GM18502 (cell line): ENCODE data around the gene ATN1.
A peak's percentile ranks its signal among the peaks of the same experiment; 100 is the strongest.

ENCODE experiments used
- ATAC-seq: cut with Tn5 transposase; IDR thresholded peaks from one replicate; pipeline ENCODE4 v1.9.1; 2021; ENCODE audit warnings: mild to moderate bottlenecking; ENCODE audit not compliant: unreplicated experiment, poor library complexity

Gene ATN1

DNA sequence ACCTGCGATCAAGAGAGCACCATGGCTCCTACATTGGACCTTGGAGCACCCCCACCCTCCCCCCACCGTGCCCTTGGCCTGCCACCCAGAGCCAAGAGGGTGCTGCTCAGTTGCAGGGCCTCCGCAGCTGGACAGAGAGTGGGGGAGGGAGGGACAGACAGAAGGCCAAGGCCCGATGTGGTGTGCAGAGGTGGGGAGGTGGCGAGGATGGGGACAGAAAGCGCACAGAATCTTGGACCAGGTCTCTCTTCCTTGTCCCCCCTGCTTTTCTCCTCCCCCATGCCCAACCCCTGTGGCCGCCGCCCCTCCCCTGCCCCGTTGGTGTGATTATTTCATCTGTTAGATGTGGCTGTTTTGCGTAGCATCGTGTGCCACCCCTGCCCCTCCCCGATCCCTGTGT is 14.0 kb downstream of the ATN1 start:
- no peak for ATAC-seq

DNA sequence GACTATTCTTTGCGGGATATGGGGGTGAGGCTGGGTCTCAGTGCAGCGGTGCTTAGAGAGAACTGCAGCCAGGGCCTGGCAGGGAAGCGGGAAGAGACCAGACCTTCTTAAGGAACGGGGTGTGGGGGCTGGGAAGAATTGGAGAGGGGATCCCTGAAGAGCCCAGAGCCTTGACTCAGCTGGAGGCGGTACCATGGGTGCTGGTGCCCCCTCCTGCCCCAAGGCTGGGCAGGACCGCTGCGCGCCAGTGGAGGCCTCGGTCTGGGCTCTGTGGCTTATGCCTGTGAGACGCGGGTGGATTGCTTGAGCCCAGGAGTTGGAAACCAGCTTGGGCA is 14.5 kb downstream of the ATN1 start:
- ATAC-seq, result no peak

DNA sequence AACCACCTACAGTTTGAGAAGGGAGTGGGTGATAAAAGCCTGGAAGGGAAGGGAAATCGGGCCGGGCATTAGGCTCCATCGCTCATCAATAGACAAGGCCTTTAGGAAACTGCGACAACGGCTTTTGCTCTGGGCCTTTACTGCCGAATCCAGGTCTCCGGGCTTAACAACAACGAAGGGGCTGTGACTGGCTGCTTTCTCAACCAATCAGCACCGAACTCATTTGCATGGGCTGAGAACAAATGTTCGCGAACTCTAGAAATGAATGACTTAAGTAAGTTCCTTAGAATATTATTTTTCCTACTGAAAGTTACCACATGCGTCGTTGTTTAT is 15.6 kb downstream of the ATN1 start:
- peak; percentile 32 for ATAC-seq

DNA sequence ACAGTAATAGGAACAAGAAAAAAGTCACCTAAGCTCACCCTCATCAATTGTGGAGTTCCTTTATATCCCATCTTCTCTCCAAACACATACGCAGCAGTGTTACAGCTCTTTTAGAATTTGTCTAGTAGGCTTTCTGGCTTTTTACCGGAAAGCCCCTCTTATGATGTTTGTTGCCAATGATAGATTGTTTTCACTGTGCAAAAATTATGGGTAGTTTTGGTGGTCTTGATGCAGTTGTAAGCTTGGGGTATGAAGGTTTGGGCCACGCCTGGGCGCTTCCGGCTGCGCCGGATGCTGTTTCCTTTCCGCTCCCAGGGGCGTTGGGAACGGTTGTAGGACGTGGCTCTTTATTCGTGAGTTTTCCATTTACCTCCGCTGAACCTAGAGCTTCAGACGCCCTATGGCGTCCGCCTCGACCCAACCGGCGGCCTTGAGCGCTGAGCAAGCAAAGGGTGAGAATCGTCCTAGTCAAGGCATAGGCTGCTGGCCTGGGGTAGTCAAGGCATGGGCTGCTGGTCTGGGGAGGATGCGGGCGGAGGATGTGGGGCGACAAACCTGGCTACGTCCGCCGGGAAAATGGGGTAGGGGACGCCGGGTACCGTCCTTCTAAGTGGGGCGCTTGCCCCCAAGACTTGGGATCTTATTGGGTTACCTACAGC is 16.1 kb downstream of the ATN1 start, which contains the start of the genes C12orf57 and RNU7-1:
C12orf57 (plus strand) TSS at position 301 of the 659 bp plus-strand sequence; CDS start at position 401, 100 bp downstream.
RNU7-1 (plus strand) TSS at position 95 of the 659 bp plus-strand sequence.
- peak; percentile 40 for ATAC-seq

DNA sequence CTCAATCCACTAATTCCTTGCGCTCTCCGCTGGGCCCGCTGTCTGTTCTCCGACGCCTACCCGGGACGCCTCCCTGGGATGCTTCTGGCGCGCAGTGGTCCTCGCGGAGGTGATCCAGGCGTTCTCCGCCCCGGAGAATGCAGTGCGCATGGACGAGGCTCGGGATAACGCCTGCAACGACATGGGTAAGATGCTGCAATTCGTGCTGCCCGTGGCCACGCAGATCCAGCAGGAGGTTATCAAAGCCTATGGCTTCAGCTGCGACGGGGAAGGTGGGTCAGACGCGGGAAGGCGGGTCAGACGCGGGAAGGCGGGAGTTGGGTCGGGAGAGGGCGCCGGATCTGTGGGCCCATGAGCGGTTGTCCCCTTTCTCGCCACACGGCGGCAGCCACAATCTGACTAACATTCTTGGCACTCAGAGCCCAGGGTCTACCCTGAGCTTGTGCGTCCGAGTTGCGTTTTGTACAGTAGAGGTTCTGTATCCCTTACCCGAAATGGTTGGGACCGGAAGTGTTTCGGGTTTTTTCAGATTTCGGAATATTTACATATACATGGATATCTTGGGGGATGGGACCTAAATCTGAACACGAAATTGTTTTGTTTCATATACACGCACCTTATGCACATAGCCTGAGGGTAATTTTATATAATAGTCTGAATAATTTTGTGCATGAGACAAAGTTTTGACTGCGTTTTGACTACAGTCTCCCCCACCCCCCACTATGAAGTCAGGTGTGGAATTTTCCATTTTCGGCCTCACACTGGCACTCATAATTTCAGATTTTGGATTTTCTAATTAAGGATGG is 16.8 kb downstream of the ATN1 start:
- peak; percentile 38 for ATAC-seq

DNA sequence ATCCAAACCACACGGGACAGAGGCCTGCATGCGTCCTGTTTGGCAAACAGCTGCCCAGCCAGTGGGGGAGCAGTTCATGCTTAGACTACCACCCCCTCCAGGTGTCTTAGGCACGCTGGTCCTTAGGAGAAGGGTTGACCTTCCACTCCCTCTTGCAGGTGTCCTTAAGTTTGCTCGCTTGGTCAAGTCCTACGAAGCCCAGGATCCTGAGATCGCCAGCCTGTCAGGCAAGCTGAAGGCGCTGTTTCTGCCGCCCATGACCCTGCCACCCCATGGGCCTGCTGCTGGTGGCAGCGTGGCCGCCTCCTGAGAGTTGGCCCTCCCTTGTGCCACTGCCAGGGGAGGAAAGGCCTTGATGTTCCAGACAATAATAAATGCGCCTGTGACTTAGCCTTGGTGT is 17.9 kb downstream of the ATN1 start:
- ATAC-seq, result no peak

DNA sequence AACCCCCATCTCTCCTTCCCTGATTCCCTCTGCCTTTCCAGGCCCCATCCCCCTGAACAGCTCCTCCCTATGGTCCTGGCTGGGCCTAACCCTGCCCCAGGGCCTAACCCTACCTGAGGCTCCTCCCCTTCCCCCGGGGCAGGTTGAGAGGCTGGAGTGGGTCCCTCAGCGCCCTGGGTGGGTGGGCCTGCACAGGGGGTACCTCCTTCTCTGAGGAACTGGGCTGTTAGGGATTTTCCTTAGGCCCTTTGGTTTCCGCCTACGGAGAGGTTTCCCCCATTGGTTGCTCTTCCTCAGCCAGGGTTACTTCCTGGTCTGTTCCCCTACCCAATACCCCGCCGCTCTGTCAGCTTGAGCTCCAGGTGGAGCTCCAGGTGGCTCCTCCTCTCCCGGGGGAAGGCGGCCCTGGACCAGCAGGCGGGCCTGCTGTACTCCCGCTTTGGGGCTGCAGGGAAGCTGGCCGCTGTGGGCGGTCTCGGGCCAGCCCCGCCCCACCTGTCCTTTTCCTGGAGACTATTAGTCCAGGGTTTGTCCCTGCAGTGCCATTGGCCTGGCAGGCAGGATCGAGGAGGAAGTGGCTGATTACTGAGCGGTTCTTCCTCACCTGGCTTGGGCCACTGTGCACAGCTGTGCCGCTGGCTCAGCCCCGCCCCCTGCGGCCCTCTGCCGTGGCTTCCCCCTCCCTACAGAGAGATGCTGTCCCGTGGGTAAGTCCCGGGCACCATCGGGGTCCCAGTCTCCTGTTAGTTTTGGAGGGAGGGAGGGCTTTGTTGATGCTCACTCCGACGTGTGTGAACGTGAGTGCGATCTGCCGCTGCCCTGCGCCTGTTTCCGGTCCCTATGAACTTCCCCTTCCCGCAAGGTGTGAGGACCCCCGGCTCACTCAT is 18.5 kb downstream of the ATN1 start:
- peak; percentile 25 for ATAC-seq

DNA sequence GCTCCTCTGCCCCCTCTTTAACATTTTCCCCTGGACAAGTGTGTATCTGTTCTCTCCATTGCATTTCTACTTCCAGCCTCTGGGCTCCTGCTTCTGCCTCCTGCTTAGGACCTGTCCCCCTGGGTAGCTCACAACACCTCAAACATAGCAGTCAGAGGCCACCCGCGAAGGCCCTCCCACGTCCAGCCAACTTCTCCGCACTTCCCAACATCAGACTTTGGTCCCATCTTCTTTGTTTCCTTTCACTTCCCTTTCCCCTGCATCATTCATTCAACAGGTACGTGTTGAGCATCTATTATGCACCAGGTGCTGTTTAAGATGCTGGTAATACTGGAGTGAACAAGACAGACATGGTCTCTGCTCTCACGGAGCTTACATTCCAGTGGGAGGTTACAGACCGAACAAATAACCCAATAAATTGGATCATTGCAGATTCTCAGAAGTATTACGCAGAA is 19.2 kb downstream of the ATN1 start:
- ATAC-seq, result no peak

DNA sequence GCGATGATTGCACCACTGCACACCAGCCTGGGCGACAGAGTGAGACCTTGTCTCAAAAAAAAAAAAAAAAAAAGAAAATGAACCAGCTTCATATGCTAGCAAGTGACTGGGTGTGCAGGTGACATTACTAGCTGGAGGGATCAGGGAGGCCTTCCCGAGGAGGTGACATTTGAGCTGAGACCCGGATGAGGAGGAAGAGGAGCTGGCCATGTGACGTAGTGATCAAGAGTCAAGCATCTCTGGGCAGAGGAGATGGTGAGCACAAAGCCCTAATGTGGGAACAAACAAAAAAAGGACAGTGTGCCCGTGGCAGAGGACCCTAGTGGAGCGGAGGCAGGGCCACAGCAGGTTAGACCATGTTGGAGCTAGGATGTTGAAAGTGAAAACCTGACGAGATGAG is 19.9 kb downstream of the ATN1 start:
- ATAC-seq, result no peak

DNA sequence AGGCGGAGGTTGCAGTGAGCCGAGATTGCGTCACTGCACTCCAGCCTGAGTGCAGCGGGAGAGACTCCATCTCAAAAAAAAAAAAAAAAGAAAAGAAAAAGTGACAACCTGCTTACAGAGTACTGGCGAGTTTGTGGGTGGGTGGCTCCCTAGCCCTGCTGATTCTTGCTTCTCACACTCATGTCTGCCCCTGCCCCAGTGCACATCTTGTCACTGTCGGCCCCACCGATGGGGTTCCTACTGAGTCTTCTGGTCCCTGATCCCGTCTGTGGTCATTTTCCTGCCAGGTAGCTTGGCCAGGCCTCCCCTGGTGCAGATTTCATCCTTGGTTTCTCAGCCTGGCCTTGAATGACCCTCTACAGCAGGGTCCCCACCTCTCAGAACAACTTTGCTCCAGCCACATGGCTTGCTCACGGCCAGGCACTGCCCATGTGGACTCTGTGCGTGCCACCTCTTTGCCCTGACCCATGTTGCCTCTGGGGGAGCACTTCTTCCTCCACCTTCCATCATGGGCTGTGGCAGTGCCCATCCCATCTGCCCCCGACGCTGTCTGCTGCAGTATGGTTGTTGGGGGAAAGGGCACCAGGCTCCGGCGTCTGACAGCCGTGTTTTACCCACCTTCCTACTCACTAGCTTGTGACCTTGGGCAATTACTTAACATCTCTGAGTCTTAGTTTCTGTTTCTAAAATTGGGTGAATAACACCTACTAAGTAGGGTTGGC is 21.3 kb downstream of the ATN1 start:
- ATAC-seq, result no peak

DNA sequence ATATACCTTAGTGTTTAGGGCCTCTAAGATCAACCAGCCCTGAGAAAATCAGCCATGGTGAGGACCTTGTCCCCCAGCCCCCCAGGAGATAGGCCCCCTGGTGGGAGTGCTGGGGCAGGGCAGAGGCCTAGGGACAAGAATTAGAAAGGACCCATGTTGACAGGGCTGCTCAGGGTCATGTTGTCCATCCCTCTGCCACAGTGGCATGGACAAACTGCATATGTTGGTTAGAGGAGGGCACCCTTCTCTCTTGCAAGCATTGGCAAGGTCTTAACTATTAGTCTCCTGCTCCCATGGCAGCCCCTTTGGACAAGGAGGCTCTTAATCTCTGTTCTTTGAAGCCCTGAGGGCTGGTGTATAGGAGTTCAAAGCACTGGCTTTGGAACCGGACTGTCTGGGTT is 22.6 kb downstream of the ATN1 start:
- no peak for ATAC-seq

DNA sequence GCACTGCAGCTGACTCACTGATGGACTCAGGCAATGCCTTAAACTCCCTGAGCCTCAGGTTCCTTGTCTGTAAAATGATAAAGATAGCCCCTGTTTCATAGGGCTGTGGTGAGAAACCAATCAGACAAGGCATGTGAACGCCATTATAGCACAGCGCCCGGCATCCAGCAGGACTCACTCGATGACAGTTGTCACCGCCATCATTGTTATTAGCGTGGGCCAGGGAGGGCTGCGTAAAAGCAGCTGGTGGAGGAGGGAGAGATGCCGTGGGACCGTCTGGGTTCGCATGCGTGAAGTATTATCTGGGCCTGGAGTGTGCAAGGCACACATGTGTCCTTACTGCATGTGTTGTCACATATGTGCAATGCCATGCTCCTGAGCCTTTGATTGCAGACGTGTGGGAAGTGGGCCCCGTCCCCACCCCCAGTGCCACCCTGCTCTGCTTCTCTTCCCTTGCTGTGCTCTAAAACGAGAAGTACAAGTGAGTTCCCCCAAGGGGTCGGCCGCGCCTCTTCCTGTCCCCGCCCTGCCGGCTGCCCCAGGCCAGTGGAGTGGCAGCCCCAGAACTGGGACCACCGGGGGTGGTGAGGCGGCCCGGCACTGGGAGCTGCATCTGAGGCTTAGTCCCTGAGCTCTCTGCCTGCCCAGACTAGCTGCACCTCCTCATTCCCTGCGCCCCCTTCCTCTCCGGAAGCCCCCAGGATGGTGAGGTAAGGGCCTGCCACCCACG is 23.2 kb downstream of the ATN1 start, which contains the start of gene PTPN6:
PTPN6 (plus strand) TSS at position 546 of the 730 bp plus-strand sequence; CDS start at position 703, 157 bp downstream.
- no peak for ATAC-seq

DNA sequence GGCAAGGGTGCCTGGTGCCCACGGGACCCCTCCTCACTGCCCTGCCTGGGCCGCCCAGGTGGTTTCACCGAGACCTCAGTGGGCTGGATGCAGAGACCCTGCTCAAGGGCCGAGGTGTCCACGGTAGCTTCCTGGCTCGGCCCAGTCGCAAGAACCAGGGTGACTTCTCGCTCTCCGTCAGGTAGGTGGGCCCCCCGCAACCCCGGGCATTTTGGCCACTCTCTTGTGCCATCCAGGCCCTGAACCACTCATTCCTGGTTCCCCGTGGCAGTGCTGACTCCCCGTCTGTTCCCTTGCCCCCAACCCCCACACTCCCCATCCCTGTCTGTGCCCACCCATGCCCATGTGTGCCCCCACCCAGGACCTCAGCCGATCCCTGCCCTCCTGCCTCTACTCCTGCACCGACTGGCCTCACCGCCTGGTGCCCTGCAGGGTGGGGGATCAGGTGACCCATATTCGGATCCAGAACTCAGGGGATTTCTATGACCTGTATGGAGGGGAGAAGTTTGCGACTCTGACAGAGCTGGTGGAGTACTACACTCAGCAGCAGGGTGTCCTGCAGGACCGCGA is 23.9 kb downstream of the ATN1 start:
- no peak for ATAC-seq

DNA sequence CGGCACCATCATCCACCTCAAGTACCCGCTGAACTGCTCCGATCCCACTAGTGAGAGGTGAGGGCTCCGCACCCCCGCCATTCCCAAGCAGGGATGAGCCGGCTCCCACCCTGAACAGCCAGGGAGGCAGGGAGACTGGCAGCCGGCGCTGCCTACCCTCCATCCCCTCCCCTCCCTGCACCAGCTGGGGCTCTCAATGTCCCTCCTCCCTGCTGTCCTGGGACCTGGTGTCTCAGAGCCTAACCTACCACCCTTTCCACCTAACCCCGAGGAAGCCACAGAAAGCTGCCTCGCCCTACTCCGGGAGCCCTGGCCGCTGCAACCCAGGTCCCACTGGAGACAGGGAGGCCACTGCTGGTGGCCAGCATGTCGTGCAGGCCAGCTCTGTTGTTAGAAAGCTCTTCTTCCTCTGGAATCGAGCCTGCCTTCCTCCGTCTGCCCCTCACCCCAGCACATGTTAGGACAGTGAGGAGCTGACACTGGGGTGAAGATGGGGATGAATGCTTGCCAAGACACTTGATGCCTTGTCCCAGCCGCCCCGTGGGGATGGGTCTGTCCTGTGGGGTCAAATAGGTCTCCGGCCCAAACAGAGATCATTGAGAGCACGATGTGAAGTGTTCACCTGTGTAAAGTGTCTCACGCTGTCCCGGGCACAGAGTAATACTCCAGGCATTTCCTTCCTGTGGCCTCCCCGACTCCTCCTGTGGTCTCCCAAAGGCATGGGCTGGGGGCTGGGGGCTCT is 24.5 kb downstream of the ATN1 start:
- no peak for ATAC-seq

DNA sequence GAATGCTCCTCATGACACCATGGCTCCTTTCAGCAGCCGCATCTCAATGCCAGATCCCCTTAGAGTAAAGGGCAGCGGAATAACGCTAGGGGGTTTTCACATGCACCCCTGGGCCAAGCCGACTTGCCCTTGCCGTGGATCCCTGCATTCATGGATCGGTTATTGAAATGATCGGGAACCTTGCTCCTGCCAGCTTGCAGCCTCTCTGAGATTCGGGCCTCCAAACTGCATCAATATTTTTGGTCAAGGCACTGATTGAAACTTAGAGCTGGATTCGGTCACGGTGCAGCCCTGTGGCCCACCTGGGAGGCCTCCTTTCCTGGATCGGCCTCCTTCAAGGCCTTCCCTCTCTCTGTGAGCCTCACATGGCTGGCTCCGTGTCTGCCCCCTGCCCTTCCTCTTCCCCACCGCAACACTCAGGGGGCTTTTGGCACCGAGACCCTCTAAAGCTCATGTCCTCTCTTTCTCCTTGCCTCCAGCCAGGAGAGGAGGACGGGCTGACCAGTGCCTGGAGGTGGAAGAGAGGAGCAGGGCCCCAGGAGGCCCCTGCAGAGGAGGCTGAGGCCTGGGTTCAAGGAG is 25.2 kb downstream of the ATN1 start:
- no peak for ATAC-seq

DNA sequence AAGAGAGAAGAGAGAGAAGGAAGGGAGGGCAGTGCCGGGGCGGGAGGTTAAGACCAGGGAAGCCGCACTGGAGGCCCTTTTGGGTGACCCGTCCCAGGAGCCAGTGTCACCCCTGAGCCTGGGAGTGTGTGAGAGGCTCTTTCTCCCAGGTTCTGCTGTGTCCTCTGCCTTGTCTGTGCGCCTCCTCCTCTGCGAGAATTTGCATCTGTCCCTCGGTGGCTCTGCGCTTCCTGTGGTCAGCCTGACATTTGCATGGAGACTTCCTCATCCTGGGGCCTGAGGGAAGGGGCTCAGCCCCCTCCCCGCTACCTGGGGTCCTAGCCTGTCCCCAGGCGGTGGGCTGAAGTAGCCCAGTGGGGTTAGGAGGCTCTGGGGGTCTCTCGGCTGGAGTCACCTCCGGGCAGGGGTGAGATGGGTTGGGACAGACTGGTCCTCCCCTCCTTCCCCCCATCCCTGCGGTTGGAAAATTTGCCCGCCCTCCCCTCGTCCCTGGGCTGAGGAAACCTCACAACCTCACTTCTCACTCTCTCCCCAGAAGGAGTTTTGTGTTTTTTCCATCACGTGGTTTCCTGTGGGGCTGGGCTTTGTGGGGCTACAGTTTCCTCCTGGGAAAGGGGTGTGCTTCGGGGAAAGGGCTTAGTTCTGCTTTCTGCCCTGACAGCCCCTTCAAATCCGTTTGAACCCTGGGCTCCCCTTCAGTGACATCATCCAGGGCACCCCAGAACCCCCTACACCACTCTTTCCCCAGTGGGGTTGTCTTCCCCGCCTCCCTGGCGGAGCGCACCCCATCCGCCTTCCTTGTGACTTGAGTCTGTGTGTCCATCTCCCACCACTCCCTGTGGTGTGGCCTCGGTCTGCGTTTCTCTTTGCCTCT is 25.9 kb downstream of the ATN1 start:
- ATAC-seq, result peak; percentile 57
